ENCODE data around the gene ILK.

Gene ILK

DNA sequence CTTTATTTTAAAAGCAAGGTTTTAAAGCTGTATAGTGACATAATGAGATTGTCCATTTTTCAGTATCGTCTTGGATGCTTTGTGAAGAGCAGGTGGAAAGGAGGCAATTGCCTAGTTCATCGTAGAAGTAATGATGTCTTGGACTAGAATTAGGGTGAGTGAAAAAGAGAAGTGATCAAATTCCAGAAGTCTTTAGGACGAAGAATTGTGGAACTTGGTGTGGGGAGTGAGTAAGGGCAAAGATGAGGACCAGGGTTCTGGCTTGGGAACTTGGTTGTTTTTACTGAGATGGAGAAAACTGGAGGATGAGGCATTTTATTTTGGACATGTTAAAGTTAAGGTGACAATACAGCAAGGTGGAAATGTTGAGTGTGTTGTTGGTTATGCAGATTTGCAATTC lies 1.2 kb downstream of the ILK start:
- in situ Hi-C loops (cut with HindIII; ENCODE audit: low sequenced_read_pairs) = no loop called here

DNA sequence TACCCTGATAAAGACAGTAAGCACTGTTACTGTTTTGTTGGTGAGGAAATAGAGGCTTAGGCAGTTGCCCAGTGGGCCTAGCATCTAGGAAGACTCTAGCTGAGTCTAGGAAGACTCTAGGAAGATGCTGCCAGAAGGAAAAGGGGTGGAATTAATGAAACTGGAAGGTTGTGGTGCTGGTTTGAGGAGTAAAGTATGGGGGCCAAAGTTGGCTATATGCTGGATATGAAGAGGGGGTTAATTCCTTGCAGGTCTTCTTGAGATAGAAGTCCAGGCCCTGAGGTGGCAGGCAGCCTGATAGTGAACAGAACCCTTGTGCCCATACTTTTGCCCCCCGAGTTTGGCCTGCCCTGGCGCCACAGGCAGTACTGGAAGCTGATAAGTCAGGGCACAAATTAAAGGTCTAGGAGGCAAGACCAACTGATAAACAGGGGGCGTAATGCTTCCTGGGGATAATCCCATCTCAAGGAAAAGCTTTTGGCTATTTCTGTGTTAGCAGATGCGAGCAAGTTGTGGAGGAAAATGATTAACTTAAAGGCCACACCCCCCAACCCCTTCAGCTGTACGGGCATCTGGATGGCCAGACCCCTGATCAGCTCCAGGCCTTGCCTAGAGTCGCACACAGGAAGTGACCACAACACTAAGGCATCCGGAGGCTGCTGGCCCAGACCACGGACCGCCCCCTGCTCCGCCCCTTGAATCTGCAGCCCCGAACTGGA lies 3.1 kb downstream of the ILK start:
- in situ Hi-C loops (cut with HindIII; ENCODE audit: low sequenced_read_pairs) = no loop called here

DNA sequence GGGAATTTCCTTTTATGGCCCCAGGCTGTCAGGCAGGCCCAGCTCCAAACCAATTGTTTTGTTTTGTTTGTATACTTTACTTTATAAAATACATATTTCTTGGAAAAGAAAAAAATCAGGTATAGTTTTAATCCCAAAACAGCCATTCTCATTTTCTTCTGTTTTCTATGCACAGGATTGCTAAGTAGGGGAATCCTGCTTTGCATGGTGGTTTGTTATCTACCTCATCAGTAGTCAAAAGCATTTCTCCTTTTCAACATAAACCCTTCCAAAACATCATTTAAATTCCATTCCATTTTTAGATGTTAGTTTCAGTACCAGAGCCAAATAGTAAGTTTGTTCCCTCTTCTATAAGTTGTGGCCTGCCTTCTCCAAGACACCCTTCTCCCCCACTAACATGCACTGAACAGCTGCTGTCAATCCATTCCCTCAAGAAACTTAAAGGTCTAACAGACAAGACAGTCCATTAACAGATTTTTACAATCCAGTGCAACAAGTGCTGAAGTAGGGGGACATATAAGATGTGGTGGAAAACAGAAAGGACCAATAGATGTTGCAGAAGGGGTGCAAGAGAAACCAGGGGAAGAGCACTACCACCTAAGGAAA lies 3.7 kb downstream of the ILK start:
- in situ Hi-C loops (cut with HindIII; ENCODE audit: low sequenced_read_pairs) = no loop called here

DNA sequence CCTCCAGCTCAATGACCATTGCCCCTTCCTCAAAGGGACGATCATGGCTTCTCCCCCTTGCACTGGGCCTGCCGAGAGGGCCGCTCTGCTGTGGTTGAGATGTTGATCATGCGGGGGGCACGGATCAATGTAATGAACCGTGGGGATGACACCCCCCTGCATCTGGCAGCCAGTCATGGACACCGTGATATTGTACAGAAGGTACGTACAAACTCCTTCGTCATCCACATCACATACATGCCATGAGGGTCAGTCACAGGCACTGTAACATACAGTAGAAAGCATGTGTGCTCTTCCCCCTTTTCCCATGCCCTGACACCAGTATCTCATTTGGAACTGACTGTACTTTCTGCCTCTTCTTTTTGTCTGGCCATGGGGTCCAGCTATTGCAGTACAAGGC lies 4.4 kb downstream of the ILK start:
- in situ Hi-C loops (cut with HindIII; ENCODE audit: low sequenced_read_pairs) = no loop called here

DNA sequence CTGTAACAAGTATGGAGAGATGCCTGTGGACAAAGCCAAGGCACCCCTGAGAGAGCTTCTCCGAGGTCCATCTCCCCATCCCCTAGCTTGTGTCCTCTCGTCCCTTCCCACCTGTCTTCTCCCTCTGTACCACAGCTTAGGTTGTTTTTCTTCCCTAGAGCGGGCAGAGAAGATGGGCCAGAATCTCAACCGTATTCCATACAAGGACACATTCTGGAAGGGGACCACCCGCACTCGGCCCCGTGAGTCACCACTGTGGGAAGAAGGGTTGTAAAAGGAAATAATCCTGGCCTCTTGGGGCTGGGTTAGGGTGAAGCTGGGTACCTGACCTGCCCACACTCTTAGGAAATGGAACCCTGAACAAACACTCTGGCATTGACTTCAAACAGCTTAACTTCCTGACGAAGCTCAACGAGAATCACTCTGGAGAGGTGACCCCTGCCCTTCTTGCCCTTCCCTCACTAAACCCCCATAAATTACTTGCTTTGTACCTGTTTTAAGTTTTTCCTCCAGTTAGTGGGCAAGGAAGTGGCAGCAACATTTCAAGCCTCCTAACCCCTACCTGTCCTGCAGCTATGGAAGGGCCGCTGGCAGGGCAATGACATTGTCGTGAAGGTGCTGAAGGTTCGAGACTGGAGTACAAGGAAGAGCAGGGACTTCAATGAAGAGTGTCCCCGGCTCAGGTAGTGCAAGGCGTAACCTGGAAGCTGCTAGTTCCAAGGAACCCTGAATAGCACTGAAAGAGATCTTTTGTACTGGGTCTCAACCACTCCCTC lies 5.3 kb downstream of the ILK start:
- in situ Hi-C loops (cut with HindIII; ENCODE audit: low sequenced_read_pairs) = no loop called here

DNA sequence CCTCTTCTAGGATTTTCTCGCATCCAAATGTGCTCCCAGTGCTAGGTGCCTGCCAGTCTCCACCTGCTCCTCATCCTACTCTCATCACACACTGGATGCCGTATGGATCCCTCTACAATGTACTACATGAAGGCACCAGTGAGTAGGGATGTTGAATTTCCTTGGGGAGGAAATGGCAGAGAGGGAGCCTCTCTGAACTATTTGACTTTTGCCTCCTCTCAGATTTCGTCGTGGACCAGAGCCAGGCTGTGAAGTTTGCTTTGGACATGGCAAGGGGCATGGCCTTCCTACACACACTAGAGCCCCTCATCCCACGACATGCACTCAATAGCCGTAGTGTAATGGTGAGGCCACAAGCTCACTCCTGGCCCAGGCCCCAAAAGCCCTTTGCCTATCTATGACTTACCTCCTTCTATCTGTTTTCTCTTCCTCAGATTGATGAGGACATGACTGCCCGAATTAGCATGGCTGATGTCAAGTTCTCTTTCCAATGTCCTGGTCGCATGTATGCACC lies 6.0 kb downstream of the ILK start:
- in situ Hi-C loops (cut with HindIII; ENCODE audit: low sequenced_read_pairs) = loop anchor here (10.0 kb wide), 1 partner anchor 205 kb away; no protein-coding TSS in a partner anchor

DNA sequence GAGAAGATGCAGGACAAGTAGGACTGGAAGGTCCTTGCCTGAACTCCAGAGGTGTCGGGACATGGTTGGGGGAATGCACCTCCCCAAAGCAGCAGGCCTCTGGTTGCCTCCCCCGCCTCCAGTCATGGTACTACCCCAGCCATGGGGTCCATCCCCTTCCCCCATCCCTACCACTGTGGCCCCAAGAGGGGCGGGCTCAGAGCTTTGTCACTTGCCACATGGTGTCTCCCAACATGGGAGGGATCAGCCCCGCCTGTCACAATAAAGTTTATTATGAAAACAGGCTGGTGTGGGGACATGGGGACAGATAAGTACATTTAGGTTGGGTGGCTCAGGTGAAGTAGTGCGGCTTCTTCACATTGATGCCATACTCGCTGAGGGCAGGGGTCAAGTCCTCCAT lies 7.0 kb downstream of the ILK start:
- in situ Hi-C loops (cut with HindIII; ENCODE audit: low sequenced_read_pairs) = loop anchor here (10.0 kb wide), 1 partner anchor 206 kb away; no protein-coding TSS in a partner anchor

DNA sequence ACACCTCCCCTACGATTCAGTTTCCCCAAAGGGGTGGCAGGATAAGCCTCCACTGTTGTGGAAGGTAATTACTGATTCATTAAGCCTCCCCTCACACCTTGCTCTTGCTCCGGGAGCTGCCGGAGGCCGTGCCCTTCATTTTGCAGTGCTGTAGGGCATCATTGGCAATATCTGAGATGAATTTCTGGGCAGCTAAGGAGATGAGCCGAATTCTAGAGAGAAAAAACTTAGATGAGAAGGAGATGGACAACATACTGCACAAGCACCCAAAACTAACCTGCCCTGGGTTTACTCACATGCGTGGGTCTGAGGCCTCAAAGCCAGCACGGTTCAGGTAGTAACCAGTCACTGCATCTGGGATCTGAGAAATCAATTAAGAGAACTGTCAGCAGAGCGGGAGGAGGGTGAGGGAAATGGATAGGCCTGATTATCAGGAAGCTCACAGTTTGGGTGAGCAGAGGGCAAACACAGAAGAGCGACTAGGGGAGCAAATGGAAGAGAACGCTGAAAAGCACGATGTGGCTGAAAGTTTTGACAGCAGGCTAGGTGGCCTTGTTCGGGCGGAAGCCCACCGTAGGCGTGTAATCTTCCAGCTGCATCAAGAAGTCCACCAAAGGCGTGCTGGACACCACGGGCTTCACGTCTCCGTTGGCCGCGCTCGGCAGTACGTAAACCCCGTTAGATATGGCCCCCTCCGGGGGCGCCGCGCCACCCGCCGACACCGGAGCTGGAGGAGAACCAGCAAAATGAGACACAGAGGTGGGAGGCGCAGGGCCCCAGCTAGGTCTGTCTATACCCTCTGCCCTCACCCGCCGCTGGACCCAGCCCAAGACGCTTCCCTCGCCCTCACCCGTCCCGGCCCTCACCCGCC lies 7.8 kb downstream of the ILK start:
- in situ Hi-C loops (cut with HindIII; ENCODE audit: low sequenced_read_pairs) = loop anchor here (10.0 kb wide), 1 partner anchor 207 kb away; no protein-coding TSS in a partner anchor

DNA sequence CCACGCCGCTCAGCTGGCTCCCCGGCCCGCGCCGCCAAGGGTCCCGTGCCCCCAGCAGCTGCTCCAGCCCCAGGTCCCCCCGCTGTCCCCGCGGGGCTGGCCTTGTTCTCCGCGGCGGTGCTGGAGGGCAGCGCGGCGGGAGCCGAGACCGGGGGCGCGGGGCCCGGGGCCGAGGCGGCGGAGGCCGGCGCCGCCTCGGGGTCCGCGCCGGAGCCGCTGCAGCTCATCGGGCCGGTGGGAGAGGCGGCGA lies 8.3 kb downstream of the ILK start:
- in situ Hi-C loops (cut with HindIII; ENCODE audit: low sequenced_read_pairs) = loop anchor here (10.0 kb wide), 1 partner anchor 207 kb away; no protein-coding TSS in a partner anchor

DNA sequence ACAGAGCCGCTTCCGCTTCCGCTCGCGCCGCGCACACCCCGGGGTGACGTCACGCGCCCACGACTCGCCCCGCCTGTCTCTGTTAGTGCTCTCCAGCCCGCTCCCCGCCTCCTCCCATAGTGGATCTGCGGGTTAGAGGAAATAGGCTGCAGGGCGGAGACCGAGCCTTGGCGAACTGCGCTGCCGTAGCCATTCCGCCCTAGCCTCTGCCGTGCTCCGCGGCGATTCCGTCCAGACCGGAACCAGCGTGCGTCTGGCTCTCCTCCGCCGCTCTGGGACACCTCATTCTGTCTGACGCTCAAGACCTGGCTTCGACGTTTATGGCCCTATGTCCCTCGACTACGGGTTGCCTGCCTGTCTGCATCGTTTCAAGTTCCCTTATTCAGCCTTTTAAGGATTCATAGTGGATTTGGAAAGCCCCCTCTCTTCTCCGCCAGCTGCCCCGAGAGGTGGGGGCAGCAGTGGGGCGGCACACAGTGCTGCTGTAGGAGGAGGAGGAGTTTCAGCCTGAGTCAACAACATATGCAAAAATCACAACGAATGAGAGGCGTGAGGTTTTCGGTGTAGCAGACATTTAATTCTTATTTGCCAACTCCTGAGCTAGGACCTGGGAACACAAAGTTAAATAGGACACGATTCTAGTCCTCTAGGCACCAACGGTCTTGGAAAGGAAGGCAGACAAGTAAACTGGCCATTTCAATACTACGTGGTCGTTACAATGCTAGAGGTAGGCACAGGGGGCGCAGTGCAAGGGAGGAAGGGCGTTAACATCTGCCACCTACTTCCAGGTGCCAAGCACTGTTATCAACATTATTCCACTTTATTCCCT lies 8.9 kb downstream of the ILK start, which contains the start of gene TAF10:
Gene TAF10 (minus strand): TSS at position 4 of the 829 bp plus-strand sequence. CDS start 27 bp downstream, outside the sequence.
- in situ Hi-C loops (cut with HindIII; ENCODE audit: low sequenced_read_pairs) = loop anchor here (10.0 kb wide), 1 partner anchor 208 kb away; no protein-coding TSS in a partner anchor

DNA sequence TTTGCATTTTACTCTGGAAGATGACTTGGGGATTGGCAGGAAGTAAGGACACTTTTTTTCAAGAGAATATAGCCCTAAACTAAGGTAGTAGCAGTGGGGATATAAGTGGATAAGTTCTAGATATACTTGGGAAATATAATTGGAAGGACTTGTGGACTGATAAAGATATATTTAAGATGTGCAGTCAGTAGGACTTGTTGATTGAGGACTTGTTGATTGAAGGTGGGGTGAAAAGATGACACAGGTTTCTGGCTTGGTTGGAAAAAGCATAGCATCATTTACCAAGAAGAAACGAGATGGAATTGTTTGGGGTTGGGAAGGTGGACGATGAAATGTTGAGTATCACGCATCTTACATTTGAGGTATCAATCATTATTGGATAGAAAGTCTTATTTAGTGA lies 9.9 kb downstream of the ILK start:
- in situ Hi-C loops (cut with HindIII; ENCODE audit: low sequenced_read_pairs) = loop anchor here (10.0 kb wide), 1 partner anchor 209 kb away; no protein-coding TSS in a partner anchor

DNA sequence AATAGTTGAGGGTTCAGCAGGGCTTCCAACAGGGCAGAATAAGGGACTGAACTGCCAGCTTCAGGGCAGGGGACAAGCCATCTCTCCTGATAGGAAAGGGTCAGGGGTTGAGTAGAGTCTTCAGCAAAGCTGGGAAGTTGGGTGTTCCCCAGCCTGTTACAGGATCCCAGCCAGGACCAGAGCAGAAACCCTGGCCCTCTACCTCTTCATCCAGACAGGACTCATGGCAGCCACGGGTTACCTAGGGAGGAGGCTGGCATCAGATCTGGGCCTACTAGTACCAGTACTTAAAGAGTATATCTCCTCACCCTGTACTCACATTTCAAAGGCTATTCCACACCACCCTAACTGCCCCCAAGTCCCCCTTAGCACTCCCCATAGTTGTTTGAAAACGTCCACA lies 10.9 kb downstream of the ILK start:
- in situ Hi-C loops (cut with HindIII; ENCODE audit: low sequenced_read_pairs) = loop anchor here (10.0 kb wide), 1 partner anchor 210 kb away; no protein-coding TSS in a partner anchor

DNA sequence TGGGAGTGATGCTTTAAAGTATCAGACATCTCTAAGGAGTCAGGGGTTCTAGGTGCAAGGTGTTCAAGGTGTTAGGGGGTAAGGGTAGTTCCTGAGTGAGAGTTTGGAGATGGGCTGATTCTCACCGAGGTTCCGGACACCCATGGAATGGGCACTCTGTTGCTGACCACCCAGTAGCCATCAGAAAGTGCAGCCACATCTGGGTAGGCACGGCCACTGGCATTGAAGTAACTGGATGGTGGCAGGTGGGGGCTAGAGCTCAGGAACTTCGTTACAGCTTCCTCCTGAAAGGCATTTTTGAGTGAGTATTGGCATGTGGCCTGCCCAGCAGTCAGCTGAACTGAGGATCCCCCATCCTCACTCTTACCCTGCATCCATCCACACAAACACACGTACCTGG lies 11.5 kb downstream of the ILK start:
- in situ Hi-C loops (cut with HindIII; ENCODE audit: low sequenced_read_pairs) = loop anchor here (10.0 kb wide), 1 partner anchor 210 kb away; no protein-coding TSS in a partner anchor

DNA sequence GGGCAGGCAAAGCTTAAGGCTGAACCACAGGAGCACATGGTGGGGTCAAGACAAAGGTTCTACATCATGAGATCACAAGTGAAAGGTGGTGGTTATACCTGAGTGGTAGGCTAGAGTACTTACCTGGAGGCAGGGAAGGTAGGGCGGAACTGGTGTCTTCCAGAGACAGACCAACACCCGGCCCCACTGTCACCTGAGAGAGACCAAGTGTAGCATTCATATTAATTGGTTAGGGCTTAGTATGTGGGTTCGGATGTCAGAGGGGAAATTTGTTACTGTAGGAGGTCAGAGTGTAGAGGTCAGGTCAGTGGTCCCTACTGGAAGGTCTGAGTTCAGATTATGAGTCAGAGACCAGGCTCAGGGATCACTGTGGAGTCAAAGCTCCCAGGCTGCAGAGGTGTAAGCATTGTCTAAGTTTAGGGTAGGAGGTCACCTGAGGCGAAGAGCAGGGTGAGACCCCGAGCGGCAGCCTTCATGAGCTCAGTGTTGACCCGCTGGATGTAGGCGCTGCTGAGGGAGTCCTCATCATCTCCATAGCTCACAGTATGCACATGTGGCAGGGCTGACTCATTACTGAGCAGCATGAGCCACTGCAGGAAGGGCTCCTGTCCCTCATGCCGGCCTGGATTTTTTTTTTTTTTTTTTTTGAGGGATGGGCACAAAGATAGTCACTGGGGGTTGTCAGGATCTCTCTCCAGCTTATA lies 12.5 kb downstream of the ILK start:
- in situ Hi-C loops (cut with HindIII; ENCODE audit: low sequenced_read_pairs) = loop anchor here (10.0 kb wide), 1 partner anchor 211 kb away; no protein-coding TSS in a partner anchor

DNA sequence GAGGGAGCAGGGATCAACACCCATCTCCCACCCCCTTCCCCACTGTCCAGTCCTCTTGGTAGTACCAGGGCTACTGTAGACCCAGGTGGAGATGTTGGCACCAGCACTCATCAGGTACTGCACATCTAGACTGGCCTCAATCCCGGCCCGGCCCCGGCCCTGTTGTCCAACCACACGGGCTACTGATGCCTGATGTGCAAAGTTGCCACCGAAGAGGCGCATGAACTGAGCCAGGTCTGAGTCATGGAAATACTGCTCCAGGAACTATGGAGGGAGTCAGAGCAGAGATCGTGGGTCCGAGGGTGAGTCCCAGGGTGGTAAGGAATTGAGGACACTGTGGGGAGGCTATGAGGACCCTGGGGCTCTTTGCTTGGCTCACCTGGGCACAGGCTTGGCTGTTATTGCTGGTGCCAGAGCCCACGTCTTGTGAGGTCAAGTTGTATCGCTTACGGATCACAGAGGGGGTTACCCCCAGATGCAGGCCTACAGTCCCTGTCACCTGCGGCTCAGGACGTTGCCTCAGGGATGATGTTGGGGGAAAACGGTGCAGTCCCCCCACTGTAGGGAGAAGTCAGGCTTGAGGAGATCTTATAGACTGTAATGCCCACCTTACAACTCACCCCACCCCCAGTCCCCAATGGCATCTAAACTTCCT lies 13.1 kb downstream of the ILK start:
- in situ Hi-C loops (cut with HindIII; ENCODE audit: low sequenced_read_pairs) = loop anchor here (10.0 kb wide), 1 partner anchor 212 kb away; no protein-coding TSS in a partner anchor

DNA sequence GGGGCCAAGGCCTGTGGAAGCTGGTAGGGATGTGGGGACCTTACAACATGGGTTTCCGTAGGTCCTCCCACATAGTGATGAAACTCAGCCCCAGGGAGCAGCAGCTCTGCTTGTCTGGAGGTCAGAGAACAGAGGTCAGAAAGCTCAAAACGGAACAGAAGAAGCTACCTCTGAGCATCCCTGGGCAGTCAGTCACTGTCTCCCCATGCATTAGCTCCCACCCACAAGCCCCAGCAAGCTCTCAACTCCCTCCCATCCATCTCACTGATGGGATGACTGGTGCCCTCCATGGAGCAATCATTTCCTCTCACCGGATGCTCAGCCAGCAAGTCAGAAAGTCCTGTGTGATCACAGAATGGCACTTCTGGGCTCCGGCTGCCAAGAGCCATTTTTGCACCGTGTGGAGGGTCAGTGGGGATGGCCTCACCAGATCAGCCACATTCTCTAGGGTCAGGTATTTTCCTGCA lies 13.8 kb downstream of the ILK start:
- in situ Hi-C loops (cut with HindIII; ENCODE audit: low sequenced_read_pairs) = loop anchor here (10.0 kb wide), 1 partner anchor 213 kb away; no protein-coding TSS in a partner anchor

DNA sequence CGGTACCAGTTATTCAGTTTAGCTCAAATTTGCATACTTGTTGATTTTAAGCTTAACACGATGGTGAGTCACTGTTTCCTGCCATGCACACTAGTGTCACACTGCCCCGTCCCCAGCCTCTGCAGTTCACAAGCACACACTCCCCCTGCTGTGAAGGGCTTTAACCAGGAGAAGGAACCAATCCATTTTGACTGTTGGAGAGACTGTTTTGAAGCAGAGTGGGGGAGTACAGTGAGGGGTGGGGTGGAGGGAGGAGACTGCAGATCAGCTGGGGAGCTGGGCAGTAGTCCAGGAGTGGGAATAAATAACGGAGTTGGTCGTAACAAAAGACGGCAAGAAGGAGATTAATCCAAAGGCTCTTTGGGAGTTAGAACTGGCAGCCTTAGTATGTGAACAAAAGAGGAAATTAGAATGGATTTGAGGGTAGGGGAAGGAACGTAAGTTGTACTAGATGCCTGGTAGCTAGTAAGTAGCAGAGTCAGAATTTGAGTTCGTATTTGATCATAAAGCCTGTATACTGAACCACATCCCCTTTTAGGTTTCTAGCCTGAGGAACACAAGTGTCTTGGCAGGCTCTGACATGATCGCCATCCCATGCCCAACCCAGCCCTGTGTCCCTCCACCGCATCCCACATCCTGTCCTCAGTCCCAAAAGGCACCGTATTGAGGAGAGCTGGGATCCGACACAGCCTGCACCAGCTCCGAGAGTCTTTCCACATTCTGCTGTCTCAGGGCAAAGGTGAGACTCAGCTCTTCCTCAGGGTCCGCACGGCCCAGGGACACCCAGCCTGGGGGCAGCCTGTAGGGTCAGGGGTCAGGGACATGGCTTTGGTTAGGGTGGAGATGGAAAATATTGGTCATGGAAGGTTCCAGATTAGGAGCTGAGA lies 14.8 kb downstream of the ILK start:
- in situ Hi-C loops (cut with HindIII; ENCODE audit: low sequenced_read_pairs) = loop anchor here (10.0 kb wide), 1 partner anchor 214 kb away; no protein-coding TSS in a partner anchor

Data from DLD1 (cell line).